GM15510 (cell line): ENCODE results near the gene YTHDC2.

Experiments used
- POLR2A ChIP-seq: IDR thresholded peaks from 3 replicates; pipeline ENCODE4 v1.6.1; 2011; ENCODE audit warnings: borderline replicate concordance; ENCODE audit not compliant: insufficient read length; ENCODE audit errors: extremely low read depth

YTHDC2 gene

GRCh38 chr5:113507601-113508000 is 5.9 kb upstream of the YTHDC2 start:
- TF ChIP-seq POLR2A = no peak

DNA sequence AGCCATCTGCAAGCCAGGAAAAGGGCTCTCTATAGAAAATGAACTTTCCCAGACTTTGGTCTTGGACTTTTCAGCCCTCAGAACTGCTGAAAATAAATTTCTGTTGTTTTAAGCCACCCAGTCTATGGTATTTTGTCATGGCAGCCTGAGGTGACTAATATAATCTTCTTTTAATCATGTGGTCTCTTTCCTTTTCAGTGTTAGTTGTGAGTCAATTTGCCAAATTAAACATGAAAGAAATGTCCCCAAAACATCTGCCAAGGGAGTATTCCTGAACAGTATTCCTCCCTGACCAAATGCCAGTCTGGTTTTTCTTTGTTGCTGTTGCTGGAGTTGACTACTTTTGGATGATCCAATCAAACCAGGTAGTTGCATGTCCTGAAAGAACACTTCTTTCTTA is 4.7 kb upstream of the YTHDC2 start:
- no peak for TF ChIP-seq POLR2A

DNA sequence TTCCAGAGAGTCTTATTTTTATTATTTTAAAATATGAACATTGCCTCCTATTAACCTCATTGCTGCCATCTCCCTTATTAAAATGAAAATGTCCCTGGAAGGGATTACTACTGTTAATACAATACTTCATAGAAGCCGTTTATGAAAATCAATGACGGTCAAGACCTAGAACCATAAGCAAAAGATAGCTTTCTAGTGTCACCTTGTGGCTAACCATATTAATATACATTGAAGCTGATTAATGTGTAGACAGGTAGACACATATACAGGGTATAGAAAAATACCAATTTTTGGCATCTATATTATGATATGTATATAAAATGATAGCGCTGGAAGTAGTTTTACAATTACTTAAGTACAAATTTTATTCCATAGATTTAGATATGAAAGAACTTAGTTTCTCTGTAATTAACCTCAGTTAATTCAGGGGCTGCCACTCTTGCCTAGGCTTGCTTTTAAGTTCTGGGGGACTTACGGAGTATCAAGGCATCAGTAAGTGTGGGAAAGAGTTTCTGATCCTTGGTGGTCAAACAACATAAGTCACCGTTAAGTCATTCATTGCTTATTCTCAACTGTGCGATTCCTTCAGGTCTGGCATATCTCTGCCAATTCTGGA is 2.5 kb upstream of the YTHDC2 start:
- TF ChIP-seq POLR2A = no peak

DNA sequence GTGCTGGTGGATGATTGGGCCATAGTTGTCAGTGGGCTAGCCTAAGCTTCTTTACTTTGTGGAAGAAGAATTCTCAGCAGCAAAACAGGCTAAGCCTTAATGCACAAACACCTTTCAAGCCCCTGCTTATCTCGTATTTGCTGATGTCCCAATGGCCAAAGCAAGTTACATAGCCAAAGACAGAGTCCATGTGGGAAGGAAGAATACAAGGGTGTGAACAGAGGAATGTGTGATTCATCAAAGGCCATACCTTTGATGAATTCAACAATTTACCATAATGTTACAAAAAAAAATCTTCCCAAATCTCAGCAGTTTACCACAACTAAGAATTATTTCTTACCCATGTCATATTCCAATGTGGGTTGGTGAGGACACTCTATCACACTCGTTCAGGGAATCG is 1.2 kb upstream of the YTHDC2 start:
- no peak for TF ChIP-seq POLR2A

GRCh38 chr5:113514289-113514635 is 768 bp downstream of the YTHDC2 start:
- no peak for TF ChIP-seq POLR2A

- TF ChIP-seq POLR2A = no peak
These were observed 5.4 kb downstream of the YTHDC2 start for GRCh38 chr5:113518884-113519283.

- no peak for TF ChIP-seq POLR2A
These were observed 5.9 kb downstream of the YTHDC2 start for GRCh38 chr5:113519412-113519811.

DNA sequence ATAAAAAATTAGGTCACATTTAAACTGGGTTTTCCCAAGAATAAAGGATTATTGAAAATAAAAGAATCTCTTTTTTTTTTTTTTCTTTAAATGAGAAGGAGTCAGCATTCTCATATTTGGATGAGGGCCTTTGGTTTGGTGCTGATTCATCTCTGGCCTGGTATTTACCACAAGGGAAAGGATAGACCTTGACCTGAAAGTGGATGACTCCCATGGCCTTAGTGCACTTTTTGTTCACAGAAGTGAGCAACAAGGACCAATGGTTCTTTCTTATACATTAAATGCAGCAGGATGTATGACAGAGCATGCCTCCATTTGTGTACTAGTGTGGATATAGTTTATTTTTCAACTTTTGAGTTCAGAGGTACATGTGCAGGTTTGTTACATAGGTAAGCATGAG is 6.9 kb downstream of the YTHDC2 start:
- no peak for TF ChIP-seq POLR2A

DNA sequence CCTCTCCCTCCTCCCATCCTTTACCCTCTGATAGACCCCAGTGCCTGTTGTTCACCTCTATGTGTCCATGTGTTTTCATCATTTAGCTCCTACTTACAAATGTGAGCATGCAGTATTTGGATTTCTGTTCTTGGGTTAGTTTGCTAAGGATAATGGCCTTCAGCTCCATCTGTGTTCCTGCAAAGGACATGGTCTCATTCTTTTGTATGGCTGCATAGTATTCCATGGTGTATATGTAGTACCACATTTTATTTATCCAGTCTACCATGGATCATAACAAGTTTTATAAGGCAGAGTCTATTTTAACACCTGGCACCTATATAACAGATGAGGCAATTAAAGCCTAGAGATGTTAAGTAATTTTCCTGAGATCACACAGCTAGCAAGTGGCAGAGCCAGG is 7.4 kb downstream of the YTHDC2 start:
- TF ChIP-seq POLR2A = no peak

- TF ChIP-seq POLR2A = no peak
These were observed 9.7 kb downstream of the YTHDC2 start for GRCh38 chr5:113523168-113523567.

- TF ChIP-seq POLR2A = no peak
These were observed 11.4 kb downstream of the YTHDC2 start for GRCh38 chr5:113524927-113525326.

DNA sequence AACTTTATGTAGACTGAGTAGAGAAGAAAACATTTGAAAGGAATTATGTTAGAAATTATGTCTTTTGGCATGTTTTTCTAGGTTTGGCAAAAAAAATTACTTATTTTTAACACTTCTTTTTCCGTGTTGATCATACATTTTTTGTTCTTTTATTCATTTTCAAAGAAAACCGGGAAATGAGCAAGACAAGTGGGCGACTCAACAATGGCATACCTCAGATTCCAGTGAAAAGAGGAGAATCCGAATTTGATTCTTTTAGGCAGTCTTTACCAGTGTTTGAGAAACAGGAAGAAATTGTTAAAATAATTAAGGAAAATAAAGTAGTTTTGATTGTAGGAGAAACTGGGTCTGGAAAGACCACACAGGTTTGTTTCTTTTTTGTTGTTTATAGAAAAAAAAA is 12.9 kb downstream of the YTHDC2 start:
- no peak for TF ChIP-seq POLR2A

DNA sequence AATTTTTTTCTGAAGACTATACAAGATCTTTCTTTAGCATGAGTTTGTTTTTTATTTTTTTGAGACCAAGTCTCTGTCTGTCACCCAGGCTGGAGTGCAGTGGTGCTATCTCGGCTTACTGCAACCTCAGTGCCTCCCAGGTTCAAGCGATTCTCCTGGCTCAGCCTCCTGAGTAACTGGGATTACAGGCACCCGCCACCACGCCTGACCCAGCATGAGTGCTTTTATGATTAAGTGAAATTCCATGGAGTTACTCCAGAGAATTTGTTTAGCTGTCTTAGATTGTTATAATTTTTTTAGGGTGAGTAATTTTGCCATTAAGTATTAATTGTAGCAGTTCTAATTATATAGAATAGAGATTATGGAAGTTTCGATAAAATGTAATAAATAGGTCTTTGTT is 14.3 kb downstream of the YTHDC2 start:
- TF ChIP-seq POLR2A = no peak

- no peak for TF ChIP-seq POLR2A
These were observed 18.1 kb downstream of the YTHDC2 start for GRCh38 chr5:113531481-113532159.

- no peak for TF ChIP-seq POLR2A
These were observed 24.8 kb downstream of the YTHDC2 start for GRCh38 chr5:113538313-113538712.

DNA sequence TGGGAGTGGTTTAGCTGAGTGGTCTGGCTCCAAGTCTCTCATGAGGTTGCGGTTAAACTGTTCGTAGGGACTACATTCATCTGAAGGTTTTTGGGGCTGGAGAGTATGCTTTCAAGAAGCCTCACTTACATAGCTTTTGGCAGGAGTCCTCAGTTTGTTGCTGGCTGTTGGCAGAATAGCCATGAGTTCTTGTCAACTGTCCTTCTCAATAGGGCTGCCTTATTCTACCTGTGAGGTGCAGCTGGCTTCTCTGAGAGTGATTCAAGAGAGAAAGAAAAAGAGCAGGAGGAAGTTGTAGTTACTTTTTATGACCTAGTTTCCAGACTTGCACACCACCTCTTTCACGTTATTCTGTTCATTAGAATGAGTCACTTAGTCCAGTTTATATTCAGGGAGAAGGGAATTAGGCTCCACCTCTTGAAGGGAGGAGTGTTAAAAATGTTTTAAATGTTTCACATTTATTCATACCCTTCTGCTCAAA is 33.2 kb downstream of the YTHDC2 start:
- no peak for TF ChIP-seq POLR2A

DNA sequence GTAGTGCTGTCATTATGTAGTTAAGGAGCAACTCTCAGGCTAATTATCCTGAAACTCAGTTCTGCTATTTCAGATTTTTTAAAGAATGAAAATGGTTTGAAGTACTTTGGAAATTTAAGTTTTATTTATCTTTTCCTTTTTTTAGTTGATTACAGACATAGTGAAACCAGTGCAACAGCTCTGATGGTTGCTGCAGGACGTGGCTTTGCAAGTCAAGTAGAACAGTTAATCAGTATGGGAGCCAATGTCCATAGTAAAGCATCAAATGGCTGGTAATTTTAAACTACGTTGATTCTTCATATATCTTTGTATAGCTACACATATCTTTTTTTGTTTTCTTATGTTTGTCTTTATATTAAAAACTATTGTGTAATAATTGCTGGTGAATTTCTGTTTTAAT is 34.9 kb downstream of the YTHDC2 start:
- TF ChIP-seq POLR2A = no peak

- no peak for TF ChIP-seq POLR2A
These were observed 38.6 kb downstream of the YTHDC2 start for GRCh38 chr5:113552137-113552536.

- no peak for TF ChIP-seq POLR2A
These were observed 39.1 kb downstream of the YTHDC2 start for GRCh38 chr5:113552620-113553019.
